Stimulated activated CD4-positive, alpha-beta T cell treated with anti-CD3 and anti-CD28 coated beads, Interleukin-15, amount 100 ng/mL, for 48 hours (primary cell): ENCODE data around the gene AMMECR1.
"Not testable (repeated sequence)": the region's sequence is repeated elsewhere in the genome, so short reads cannot be mapped to it uniquely, and the experiment has no call there.

Experiments
- DNase-seq, 2 donors: peaks; one replicate each; pipeline ENCODE4 v3.0.0-alpha.2; 2020; ENCODE audit warnings: low read depth in 2 of 2

Gene AMMECR1

DNA sequence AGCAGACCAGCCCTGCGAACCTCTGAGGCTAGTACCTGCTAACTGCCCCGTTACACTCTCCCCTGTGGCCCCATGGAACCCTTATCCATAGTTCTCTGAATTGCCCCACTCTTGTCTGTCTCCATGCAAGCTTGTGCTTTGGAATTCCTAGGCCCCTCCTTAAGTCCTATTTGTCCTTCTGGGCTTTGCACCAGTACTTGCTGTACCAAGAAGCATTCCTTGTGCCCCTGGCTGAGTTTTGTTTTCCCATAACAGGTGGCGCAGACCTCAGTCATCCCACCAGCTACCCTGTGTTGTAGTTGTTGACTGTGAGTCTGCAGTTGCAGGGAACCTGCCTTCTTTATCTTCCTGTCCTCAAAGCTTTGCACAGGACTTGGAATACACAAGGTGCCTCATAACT, 147.9 kb downstream of the AMMECR1 start:
- DNase-seq, result no peak

DNA sequence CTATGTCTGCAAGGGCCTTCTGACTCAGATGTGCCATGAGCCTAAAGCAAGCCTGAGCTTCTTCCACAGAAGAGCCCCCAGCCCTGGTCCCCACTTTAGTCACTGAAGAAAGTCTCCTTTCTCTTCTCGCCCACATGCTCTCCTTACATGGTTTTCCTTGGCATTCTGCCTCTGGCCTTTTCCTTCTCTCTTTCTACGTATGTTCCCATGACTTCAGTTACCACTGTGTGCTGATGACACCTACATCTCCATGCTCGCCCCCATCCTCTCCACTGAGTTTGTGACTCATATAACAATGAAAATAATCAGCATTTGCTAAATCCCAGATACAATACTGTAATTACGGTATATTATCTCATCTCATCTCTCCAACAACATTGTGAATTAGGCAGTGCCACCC, 149.3 kb downstream of the AMMECR1 start:
- DNase-seq, result no peak

DNA sequence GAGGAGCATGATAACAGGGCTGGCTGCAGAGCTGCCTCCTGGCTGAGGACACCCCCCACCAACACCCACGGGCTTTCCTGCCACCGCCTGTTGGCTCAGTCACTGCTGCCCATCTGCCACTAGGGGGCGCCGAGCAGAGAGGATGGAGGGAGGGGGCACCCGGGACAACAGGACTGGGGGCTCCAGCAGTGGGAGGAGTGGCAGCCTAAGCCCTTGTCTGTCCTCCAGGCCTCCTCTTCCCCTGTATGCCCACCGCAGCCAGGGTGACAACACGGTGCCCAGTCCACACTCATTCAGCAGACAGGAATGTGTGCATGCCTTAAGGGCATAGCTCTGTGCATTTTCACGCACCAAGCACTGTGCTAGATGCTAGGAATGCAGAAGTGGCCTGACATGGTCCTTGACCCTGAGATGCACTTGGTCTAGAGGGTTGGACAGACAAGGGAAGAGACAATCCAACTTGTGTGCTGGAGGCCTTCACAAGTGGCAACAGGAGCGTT, 149.9 kb downstream of the AMMECR1 start:
- DNase-seq, result peak; percentile 20 to 53

DNA sequence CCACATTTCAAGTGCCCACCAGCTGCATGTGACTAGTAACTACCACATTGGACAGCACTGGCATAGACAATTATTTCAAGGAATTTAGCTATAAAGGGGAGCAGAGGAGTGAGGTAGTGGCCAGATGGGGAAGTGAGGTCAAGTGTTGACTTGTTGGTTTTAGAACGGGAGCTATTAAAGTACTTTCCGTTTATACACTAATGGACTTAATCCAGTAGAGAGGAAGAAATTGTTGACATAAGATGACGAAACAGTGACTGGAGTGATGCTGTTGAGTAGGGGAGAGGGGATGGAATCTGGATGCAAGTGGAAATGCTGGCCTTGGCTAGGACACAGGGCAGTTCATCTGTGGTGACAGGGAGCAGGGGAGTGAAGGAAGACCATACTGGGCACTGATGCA, 154.4 kb downstream of the AMMECR1 start:
- DNase-seq, result no peak

DNA sequence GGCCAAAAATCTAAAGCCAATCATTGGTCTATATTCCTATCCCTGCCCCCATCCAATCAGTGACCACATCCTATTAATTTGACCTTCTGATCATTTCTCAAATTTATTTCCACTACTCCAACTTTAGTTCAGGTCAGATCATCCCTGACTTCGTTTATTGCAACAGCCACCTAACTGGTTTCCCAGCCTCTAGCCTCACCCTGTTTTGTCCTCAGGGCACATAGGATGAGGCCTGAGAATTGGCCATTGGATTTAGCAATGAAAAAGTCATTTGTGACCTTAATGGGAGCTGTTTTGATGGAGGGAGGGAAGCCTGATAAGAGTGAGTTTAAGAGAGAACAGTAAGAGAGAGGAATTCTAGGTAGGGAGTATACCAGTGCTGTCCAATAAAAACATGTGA, 155.0 kb downstream of the AMMECR1 start:
- no peak for DNase-seq

DNA sequence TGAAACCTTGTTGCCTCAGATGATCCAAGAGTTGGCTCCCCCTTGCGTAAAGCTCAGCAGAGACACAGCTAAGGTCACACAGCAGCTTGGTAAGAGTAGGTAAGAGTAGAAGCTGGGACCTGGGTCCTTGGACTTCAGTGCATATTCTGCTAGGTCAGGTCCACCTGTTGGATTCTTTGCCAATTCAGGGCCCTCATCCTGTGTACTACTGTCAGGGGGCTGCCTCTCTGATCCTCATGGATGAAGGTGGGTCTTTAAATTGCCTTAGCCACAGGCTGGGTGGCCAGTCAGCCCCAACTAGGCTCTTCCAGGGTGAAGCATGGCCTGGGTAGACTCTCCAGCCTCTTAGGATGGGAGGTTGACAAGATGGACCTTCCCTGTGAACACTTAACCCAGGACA, 155.8 kb downstream of the AMMECR1 start:
- no peak for DNase-seq

DNA sequence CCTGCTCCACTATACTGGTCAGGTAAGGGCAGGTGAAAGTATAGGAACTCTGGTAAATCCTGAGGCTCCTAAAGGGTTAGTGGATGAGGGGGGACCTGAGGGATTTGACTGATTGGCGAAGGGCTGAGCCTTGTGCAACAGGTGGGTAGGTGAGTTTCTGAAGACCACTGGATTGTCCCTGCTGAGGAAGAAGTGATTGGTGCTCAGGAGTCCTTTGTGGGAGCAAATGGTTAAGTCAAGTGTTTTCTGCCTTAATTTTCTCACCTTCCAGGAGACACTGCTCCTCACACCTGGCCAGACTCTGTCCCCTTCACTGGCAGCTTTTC, 156.6 kb downstream of the AMMECR1 start:
- DNase-seq, result no peak

DNA sequence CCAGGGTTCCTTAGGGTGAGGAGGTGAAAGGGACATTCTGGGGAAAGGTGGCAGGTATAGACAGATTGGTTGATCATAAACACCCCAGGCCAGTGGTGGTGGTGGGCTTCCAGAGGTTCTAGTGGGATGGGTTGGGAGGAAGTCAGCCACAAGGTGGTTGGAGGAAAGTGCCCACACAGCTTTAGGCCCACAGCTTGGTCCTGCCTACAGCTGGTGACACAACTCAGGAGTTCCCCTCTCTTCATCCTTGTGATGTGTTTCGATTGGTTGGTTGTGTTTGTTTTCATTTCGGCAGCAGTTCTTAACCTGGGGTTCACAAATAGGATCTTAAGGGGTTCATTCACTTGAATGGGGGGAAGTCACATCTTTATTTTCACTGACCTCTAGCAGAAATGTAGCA, 158.0 kb downstream of the AMMECR1 start:
- DNase-seq, result no peak

DNA sequence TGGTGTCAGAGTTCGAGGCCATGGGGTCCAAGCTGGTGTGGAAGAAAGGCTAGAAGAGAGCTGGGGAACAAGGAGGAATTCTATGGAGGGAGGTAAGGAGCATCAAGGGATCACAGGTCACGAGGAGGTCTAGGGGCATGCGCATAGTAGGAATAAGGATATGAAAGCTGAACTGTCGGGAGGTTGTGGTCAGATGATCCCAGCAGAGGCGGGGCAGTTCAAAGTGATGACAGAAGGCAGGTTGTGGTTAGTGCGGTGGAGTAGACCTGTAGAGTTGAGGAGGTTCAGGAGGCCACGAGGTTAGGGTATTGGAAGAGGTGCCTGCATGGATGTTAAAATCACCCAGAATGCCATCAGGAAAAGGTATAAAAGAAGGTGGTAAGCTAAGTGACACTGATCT, 158.7 kb downstream of the AMMECR1 start:
- DNase-seq, result no peak

DNA sequence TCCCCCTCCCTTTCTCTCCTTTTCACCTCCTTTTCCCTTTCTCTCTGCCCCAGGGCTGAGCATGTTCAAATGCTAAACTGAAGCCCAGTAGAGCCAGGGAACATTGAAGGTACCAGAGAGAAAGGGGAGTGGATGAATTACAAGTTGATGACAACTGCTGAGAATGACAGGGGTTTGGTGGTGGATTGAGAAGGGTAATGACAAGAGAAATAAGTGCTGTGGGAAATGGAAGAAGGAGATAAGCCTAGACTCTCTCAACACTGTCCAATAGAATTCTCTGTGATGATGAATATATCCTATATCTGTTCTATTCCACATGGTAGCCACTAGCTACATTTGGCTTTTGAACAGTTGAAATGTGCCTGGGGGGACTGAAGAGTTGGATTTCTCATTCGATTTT, 160.4 kb downstream of the AMMECR1 start:
- DNase-seq, result no peak

DNA sequence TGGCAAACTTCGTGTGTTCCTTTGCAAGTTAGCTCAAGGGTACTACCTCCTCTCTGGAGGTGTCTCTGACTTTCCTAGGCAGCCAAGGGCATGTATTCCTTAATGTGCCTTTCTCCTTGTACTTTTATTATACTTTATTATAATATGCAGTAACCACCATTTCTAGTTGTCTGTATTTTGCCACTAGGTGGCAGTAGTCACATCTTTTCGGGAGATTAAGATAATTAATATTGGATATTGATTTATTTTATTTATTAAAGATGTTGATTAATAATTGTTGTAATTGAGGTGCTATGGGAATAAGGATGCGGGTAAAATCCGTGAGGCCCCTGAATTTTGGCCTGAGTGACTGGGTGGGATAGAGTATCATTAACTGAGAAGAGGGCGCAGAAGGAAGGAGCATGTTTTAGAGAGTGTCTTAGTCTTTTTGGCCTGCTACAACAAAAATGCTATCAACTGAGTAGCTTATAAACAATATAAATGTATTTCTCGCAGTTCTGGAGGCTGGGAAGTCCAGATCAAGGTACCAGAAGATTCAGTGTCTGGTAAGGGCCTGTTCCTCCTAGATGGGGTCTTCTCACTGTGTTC, 161.6 kb downstream of the AMMECR1 start:
- DNase-seq, result no peak

DNA sequence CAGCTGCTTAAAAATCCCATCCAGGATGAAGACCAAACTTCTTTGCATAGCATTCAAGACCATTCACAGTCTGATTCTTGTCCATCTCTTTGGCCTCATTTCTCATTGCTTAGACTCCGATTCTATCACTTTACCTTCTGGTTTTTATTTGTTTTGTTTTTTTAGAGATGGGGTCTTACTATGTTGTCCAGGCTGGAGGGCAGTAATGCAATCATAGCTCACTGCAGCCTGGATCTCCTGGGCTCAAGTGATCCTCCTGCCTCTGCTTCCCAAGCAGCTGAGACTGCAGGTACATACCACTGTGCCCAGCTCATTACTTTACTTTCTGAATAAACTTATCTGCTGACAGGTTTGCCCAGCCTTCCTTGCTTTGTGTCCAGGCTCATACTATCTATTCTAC, 162.1 kb downstream of the AMMECR1 start:
- DNase-seq, result no peak

DNA sequence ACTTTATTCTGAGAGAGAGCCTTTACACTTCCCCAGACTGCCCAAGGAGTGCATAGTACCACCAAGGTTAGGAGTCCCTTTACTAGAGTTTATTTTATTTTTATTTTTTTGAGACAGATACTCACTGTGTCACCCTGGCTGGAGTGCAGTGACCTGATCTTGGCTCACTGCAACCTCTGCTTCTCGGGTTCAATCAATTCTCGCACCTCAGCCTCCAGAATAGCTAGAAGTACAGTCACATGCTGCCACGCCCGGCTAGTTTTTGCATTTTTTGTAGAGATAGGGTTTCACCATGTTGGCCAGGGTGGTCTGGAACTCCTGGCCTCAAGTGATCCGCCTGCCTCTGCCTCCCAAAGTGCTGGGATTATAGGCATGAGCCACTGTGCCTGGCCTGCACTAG, 163.6 kb downstream of the AMMECR1 start:
- not testable (repeated sequence) for DNase-seq

DNA sequence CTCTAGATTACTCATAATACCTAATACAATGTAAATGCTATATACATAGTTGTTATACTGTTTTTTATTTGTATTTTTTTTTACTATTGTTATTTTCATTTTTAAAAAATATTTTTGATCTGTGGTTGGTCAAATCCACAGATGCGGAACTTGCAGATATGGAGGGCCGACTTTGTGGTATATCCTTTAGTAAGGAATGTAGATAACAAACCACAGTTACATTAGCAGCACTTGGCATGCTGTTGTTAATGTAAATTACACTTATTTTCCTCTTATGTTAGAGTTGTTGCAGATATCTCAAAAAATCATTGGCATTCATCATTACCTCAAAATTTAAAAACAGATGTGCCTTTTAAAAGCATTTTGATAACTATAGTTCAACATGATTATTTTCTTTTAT, 164.0 kb downstream of the AMMECR1 start:
- no peak for DNase-seq

DNA sequence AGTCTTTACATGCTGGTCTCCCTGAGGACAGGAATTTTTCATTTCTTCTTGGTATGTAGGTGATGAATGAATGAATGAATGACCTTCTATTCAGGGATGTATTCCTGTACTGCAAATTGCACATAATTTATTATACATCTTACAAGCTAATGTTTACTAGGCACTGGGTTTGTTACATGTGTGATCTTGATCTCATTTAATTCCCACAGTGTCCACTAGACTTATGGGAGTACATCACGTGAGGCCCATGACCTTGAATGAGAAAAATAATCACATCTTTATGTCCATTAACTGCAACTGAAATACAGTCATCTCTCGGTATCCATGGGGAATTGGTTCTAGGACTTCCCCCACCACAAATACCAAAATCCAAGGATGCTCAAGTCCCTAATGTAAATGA, 164.6 kb downstream of the AMMECR1 start:
- no peak for DNase-seq

DNA sequence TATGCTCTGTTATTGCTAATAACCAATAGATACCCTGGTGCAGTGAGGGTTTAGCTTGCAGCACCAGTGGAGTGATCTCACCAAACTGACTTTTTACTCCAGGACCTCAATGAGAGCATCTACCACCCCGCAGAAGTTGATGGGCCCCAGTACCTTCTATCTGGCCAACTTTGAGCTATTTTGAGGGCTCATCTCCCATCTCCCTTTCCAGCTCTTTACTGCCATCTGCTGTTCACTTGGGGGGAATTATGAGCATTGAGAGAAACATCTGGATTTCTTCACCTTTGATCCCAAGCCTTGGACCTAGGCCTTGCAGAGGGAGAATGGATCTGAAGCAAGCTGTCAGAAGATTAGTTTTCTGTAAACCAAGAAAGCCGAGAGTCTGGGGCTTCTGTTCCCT, 171.4 kb downstream of the AMMECR1 start:
- peak in 1 of 2 donors; percentile 33 for DNase-seq

DNA sequence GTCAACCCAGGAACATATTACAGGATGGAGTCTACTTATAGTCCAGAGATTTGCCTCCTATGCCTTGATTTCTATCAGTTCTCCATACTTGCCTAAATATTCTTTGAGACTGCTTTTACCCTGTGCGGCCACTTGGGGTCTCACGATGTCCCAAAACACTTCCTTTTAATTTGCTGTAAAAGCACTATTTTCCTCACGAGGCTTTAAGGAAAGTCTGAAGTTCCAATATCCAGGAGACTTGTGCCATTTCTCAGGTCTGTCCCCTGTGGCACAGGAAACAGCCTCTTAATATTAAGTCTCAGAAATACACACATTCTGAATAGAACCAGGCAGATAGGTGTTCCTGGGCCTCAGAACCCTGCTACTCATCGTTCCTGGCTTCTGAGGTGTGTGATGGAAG, 172.0 kb downstream of the AMMECR1 start:
- peak in 1 of 2 donors; percentile 9 for DNase-seq

DNA sequence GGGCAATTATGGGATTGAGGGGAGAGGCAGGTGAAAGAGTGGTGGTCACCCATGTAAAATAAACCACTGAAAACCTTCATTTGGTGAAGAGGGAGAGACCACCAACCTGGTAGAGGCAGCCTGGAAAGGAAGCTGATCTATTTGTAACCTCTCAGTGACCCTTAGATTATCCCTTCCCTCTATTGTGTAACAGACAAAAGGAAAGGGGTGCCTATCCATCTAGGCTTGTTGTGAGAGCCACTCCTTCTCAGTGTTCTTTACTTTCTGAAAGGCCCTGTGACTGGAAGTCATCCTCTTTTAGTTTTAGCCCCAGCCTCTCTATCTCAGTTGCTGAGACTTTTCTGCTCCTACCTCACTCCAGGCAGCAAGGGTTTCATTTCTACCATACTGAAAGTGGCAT, 172.6 kb downstream of the AMMECR1 start:
- no peak for DNase-seq
